GM12874 (cell line): ENCODE results near the gene ILDR2.

Source experiments
- TF ChIP-seq, protein P1 (sequence below): IDR thresholded peaks from 2 replicates; pipeline ENCODE4 v1.5.1; 2011; ENCODE audit warnings: low read depth, mild to moderate bottlenecking, control low read depth, low read length, moderate library complexity; ENCODE audit not compliant: insufficient read depth

ILDR2 gene

GRCh38 chr1:166969074-166969677, 6.2 kb downstream of the ILDR2 start:
- TF ChIP-seq, protein P1, sequence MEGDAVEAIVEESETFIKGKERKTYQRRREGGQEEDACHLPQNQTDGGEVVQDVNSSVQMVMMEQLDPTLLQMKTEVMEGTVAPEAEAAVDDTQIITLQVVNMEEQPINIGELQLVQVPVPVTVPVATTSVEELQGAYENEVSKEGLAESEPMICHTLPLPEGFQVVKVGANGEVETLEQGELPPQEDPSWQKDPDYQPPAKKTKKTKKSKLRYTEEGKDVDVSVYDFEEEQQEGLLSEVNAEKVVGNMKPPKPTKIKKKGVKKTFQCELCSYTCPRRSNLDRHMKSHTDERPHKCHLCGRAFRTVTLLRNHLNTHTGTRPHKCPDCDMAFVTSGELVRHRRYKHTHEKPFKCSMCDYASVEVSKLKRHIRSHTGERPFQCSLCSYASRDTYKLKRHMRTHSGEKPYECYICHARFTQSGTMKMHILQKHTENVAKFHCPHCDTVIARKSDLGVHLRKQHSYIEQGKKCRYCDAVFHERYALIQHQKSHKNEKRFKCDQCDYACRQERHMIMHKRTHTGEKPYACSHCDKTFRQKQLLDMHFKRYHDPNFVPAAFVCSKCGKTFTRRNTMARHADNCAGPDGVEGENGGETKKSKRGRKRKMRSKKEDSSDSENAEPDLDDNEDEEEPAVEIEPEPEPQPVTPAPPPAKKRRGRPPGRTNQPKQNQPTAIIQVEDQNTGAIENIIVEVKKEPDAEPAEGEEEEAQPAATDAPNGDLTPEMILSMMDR = no peak

GRCh38 chr1:166960858-166961474, 14.4 kb downstream of the ILDR2 start:
- TF ChIP-seq, protein P1 = no peak

DNA sequence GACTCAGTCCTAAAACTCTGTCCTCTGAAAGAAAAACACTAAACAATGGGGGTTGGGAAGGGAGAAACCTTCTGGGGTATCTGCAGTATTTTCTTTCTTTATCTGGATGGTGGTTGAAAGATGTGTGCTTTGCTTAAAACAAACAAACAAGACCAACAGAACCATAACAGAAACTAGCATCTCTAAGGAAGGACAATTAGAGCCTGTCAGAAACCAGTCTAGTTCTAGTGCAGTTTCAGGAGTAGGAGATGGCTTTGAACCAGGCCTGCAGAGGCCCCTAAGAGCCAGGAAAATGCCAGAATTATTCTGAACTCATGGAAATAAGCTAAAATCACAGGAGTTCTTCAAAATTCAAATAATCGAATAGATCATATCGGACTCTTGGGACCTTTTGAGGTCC, 18.5 kb downstream of the ILDR2 start:
- TF ChIP-seq, protein P1 = no peak

DNA sequence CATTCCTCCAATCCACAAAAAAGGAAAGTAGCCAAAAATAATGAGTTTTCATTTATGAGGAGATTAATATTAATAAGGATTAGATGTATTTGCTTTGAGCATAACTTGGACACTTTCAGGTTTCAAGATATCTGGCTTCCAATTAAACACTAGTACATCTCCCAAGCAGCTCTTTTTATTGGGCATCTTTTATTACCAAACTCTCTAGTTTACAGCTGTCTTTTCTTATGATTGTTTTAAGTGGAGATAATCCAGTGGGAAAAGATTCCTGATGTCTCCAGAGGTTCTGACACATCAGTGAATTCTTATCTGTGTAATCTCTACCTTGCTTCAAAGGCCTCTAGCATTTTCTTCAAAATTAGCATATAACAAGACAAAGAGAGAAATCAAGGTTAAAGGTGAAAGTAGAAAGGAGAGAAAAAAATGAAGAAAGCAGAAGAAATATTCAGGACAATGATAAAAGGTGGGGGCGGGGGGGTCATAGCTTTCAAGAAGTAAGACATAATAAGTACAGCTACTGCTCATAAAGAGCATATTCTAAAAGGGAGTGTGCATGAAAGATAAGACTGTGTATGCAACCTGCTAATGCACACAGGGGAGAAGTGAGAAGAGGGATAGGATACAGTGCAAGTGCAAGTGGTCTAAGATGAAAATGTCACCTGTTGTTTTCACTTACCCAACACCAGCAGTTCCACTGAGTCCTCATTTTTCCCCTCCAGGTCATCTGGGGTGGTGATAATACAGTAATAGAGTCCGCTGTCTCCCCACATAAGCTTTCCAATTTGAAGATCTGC, 19.1 kb downstream of the ILDR2 start:
- TF ChIP-seq, protein P1 = no peak

DNA sequence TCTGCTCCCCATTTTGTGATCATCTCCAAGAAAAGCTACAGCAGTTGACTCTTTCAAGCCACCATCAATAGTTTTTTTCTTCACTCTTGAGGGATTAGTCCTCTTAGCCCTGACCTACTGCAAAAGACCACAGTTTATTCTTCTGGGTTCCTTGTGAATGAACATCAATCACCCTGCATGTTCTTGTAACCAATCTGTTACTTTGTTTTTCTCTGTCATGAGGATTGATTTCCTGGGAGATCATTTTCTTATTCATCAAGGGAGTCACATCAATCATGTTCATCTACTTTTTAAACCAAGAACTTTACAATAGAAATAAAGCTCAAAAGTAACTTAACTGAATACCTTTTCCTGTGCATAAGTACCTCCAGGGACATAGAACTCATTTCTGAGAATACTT, 21.8 kb downstream of the ILDR2 start:
- TF ChIP-seq, protein P1 = no peak

GRCh38 chr1:166952002-166952746, 23.2 kb downstream of the ILDR2 start:
- TF ChIP-seq, protein P1 = no peak

GRCh38 chr1:166951050-166951449, 24.3 kb downstream of the ILDR2 start:
- TF ChIP-seq, protein P1 = no peak
